OCI-M1 (cell line): ENCODE measurements around the gene GAS2L3.
"Not testable (repeated sequence)": the region's sequence is repeated elsewhere in the genome, so short reads cannot be mapped to it uniquely, and the experiment has no call there.

Experiments
- DNase-seq: peaks from one replicate; lab custom pipeline; 2025; lab: John Stamatoyannopoulos, UW

GAS2L3 gene

GRCh38 chr12:100574187-100575074 is 947 bp downstream of the GAS2L3 start:
- no peak for DNase-seq

GRCh38 chr12:100576331-100577036 is 3.0 kb downstream of the GAS2L3 start:
- DNase-seq = no peak

DNA sequence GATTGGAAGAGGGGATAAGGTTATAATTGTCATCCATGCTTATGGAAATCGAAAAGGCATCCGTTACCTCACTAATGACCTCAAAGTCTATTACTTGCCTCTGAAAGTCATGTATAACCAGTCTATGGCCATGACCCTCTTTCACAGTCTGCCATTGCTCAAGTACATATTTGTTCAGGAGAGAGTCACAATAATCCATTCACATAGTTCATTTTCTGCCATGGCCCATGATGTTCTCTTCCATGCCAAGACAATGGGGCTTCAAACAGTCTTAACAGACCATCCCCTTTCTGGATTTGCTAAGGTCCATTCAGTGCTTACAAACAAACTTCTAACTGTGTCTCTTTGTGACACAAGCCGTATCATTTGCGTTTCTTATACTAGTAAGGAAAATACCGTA is 5.4 kb downstream of the GAS2L3 start:
- no peak for DNase-seq

- peak; percentile 3 for DNase-seq
These were observed 6.4 kb downstream of the GAS2L3 start for GRCh38 chr12:100579844-100580243.

DNA sequence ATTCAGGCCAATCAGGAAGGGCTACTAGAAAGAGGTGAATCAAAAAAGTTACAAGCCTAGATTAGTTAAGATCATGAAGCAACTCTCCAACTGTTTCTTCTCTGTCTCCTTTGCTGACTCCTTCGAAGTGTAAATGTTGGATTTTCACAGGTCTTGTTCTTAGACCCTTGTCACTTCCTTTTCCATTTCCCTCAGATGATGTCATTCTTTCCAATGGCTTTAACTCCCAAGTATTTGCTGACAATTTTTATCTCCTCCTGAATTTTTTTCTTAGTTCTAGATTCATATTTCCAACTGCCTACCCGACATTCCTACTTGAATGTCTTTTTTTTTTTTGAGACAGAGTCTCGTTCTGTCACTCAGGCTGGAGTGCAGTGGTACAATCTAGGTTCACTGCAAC is 10.8 kb downstream of the GAS2L3 start:
- no peak for DNase-seq

DNA sequence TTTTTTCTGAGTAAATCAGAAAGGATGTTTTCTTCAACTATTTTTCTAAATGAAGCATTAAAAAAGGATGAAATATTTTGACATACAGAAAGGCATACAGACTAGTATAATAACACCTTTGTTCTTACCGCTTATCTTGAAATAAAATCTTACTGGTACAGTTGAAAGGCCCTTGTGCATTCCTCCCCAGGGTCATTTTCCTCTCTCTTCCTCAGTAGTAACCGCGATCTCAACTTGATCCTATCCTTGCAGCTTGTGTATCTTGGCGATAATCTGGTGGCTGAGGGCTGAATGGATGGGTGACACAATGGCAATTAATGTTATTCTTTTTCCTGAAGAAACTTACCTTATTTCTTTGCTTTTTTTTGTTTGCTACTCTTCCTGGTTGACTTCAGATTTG is 18.5 kb downstream of the GAS2L3 start:
- no peak for DNase-seq

- DNase-seq = no peak
These were observed 20.0 kb downstream of the GAS2L3 start for GRCh38 chr12:100593490-100593889.

DNA sequence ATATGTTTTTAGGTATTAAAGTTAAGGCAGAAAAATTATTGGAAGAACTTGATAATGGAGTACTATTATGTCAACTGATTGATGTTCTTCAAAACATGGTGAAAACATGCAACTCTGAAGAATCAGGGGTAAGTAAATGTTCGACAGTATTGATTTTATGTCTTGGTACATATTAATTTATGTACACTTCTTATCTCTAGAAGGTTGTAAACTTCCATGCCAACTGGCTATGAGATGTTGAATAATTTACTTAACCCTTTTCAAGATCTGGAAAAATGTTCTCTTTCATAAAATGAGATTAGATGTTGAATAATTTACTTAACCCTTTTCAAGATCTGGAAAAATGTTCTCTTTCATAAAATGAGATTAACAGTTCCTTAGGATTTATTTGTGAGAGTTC is 28.1 kb downstream of the GAS2L3 start:
- no peak for DNase-seq

GRCh38 chr12:100602997-100603396 is 29.5 kb downstream of the GAS2L3 start:
- not testable (repeated sequence) for DNase-seq

GRCh38 chr12:100608776-100609175 is 35.3 kb downstream of the GAS2L3 start:
- DNase-seq = peak; percentile 27

GRCh38 chr12:100610666-100611430 is 37.4 kb downstream of the GAS2L3 start:
- no peak for DNase-seq

- peak; percentile 23 for DNase-seq
These were observed 39.1 kb downstream of the GAS2L3 start for GRCh38 chr12:100612606-100613005.

GRCh38 chr12:100624571-100624970 is 51.1 kb downstream of the GAS2L3 start:
- no peak for DNase-seq

DNA sequence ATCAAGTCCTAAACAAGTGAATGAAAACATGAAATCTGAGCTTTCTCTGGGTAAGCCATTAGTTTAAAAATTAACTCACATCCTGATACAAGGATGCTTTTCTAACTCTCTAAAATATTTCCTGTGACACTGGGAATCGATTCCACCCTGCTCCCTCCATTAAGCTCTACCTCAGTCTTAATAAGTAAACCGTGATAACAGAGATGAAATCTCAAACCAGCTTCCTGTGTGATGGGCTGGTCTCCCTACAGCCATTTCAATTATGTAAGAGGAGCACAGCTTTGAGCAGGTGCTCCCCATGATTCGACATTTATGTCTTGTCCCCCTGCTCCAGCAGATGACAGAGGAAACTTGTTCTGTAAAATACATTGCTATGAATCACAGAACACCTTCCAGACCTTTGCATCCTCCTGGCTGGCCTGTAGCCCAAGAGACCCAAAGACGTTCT is 59.0 kb downstream of the GAS2L3 start:
- DNase-seq = no peak

GRCh38 chr12:100633082-100633785 is 59.8 kb downstream of the GAS2L3 start:
- not testable (repeated sequence) for DNase-seq

- no peak for DNase-seq
These were observed 69.8 kb downstream of the GAS2L3 start for GRCh38 chr12:100643246-100643645.

- DNase-seq = peak; percentile 25
These were observed 73.4 kb downstream of the GAS2L3 start for GRCh38 chr12:100646896-100647295.

DNA sequence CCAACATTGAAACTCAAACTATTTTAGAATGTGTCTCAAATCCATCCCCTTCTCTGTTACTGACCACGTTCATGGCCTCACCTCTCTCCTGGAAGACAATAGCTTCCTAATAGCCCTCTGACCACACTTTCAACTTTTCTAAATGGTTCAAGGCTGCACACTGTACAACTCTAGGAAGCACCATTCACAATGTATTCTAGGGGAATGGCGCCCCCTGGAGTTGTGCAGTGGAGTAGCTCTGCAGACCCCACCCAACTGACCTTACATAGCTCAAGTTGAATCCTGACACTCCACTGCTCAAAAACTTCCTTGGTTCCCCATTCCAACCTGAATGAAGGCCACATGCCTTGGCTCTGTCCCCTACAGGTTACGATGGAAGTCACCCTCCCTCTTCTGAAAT is 77.6 kb downstream of the GAS2L3 start:
- DNase-seq = no peak

GRCh38 chr12:100651694-100652093 is 78.2 kb downstream of the GAS2L3 start:
- no peak for DNase-seq

- no peak for DNase-seq
These were observed 79.0 kb downstream of the GAS2L3 start for GRCh38 chr12:100652488-100652887.

GRCh38 chr12:100656141-100656540 is 82.7 kb downstream of the GAS2L3 start:
- DNase-seq = no peak

DNA sequence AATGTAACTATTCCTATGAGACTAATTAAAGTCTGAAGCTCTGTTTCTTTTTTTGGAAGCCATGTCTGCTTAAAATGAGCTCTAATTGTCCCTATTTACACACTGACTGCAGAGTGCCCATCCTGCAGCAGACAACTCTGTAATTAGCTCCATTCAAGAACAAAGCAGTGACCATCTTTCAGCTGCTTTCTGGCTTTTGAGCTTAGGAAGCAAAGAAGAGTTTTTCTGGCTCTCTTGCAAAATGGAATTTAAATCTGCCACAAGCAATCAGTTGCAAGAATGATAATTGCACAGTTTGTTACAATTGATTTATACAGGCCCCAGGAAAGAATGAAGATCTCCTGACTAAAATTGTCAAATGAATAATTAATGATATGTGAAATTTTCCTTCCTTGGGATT is 83.4 kb downstream of the GAS2L3 start:
- no peak for DNase-seq
